K562 (cell line): Measurements from ENCODE around the gene MCL1. TPM values are rescaled to one million over a fixed set of nuclear protein-coding genes. Genes with fewer than 3 reads are reported as not detected.

ENCODE experiments used
- RHOXF2B ChIP-seq: fragments of 250-450 bp; sonication (Bioruptor Pico); conservative IDR thresholded peaks from 2 replicates; pipeline ENCODE4 v1.5.1; 2021
- SAFB ChIP-seq: fragments of 200-400 bp; formaldehyde crosslinking; IDR thresholded peaks from 2 replicates; pipeline ENCODE4 v1.6.1; 2017; ENCODE audit warnings: low read depth, low read length, borderline replicate concordance
- SMARCA4 ChIP-seq: fragments of 450-650 bp; IDR thresholded peaks from 2 replicates; pipeline ENCODE4 v1.6.1; 2016
- ZFX ChIP-seq: sonication (generic); formaldehyde crosslinking; IDR thresholded peaks from 2 replicates; pipeline ENCODE4 v1.8.0; 2022; ENCODE audit warnings: mild to moderate bottlenecking, missing genetic modification reagents, moderate library complexity
- polyA plus RNA-seq, 8 experiments: library from polyadenylated mRNA; depleted of rRNA in 4 of 8; stranded (reverse) in 5 of 8; unstranded in 3 of 8; fragments of >200 nt; fragmentation: Nextera tagmentation in 2 of 8; fragmentation: Illumina TruSeq in 1 of 8; extraction: Ambion mirVana in 2 of 8; extraction: Trizol in 1 of 8; gene quantifications; 2 replicates each; pipeline versions ENCODE4 v1.2.1 to v1.2.3, GENCODE V29; 2011 to 2014; ENCODE audit warnings: inconsistent platforms in 1 of 8, missing spikeins in 1 of 8
- total RNA-seq, 7 experiments: library from RNA; depleted of rRNA in 6 of 7; stranded (reverse); fragments of >200 nt in 6 of 7; fragmentation: Illumina TruSeq in 2 of 7; extraction: Trizol in 2 of 7; gene quantifications; 2 replicates each; pipeline versions ENCODE4 v1.2.1 to v1.2.3, GENCODE V29; 2011 to 2021; ENCODE audit warnings: low replicate concordance in 1 of 7
- TF ChIP-seq, protein P1 (sequence below), 2 experiments: fragments of 450-650 bp; formaldehyde crosslinking in 1 of 2; IDR thresholded peaks; 2 replicates each; pipeline versions ENCODE4 v1.4.0 to v1.6.1; 2014 to 2020; ENCODE audit warnings: mild to moderate bottlenecking in 2 of 2, borderline replicate concordance in 1 of 2, low read depth in 1 of 2
- TF ChIP-seq, protein P2 (sequence below): IDR thresholded peaks from 2 replicates; pipeline ENCODE4 v1.6.1; 2011; ENCODE audit warnings: borderline replicate concordance, low read depth, mild to moderate bottlenecking, moderate library complexity, low read length; ENCODE audit not compliant: insufficient read depth, poor library complexity, severe bottlenecking
- TF ChIP-seq, protein P3 (sequence below): fragments of 450-650 bp; IDR thresholded peaks from 2 replicates; pipeline ENCODE4 v1.6.1; 2017; ENCODE audit warnings: antibody characterized with exemption, mild to moderate bottlenecking

MCL1 gene
- total and polyA plus RNA-seq, 9 of the 15 experiments (the other 6 are each of a cell fraction or from before 2014, with no cell fraction given), result 27.1 to 224 (median 138) TPM

DNA sequence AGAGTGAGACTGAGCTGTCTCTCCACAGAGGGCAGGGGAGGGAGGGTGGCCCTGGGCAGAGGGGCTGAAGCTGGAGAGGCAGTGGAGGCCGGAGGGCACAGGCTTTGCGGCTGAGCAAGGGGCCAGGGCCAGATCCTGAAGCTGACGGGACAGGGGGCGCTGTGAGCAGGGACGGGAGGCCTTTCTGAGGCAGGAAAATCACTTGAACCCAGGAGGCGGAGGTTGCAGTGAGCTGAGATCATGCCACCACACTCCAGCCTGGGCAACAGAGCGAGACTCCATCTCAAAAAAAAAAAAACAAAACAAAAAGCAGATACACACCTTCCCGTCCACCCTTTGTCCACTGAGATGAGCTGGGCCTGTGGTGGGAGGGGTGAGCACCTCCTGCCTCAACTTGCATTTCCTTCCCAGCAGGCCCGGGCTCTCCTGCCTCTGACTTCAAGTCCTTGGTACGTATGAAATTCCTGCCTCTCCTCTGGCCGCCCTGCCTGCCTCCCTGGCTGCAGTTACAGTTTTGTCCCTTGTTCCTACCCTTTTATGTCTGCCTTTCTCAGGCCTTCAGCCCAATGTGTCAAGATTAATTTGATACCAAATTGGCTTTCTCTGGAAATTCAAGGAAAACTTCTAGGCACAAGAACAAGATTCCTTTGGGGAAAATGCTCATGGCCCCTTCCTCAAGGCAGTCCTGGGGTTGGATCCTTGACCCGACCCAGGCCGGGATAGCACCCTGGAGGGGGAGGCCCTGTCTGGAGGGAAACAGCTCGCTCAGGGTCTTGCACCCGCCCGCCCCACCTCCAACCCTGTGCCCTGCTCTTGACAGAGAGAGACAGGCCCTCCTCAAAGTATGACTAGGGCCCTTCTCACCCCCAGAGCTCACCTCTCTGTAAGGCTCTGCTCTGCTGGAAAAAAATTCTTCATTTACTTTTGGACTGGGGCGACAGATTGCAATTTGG, 41.4 kb downstream of the MCL1 start (continued):
- TF ChIP-seq, protein P1, sequence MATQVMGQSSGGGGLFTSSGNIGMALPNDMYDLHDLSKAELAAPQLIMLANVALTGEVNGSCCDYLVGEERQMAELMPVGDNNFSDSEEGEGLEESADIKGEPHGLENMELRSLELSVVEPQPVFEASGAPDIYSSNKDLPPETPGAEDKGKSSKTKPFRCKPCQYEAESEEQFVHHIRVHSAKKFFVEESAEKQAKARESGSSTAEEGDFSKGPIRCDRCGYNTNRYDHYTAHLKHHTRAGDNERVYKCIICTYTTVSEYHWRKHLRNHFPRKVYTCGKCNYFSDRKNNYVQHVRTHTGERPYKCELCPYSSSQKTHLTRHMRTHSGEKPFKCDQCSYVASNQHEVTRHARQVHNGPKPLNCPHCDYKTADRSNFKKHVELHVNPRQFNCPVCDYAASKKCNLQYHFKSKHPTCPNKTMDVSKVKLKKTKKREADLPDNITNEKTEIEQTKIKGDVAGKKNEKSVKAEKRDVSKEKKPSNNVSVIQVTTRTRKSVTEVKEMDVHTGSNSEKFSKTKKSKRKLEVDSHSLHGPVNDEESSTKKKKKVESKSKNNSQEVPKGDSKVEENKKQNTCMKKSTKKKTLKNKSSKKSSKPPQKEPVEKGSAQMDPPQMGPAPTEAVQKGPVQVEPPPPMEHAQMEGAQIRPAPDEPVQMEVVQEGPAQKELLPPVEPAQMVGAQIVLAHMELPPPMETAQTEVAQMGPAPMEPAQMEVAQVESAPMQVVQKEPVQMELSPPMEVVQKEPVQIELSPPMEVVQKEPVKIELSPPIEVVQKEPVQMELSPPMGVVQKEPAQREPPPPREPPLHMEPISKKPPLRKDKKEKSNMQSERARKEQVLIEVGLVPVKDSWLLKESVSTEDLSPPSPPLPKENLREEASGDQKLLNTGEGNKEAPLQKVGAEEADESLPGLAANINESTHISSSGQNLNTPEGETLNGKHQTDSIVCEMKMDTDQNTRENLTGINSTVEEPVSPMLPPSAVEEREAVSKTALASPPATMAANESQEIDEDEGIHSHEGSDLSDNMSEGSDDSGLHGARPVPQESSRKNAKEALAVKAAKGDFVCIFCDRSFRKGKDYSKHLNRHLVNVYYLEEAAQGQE (IDR thresholded peaks at IDR 0.05; ENCODE audit: borderline replicate concordance), result no peak
- TF ChIP-seq, protein P1 (CRISPR knock-in tag; IDR thresholded peaks at IDR 0.05; ENCODE audit: low read depth), result no peak
- TF ChIP-seq SMARCA4, result 0 out of 2 replicates have a peak, but pooled peaks have one; percentile 11
- TF ChIP-seq, protein P2, sequence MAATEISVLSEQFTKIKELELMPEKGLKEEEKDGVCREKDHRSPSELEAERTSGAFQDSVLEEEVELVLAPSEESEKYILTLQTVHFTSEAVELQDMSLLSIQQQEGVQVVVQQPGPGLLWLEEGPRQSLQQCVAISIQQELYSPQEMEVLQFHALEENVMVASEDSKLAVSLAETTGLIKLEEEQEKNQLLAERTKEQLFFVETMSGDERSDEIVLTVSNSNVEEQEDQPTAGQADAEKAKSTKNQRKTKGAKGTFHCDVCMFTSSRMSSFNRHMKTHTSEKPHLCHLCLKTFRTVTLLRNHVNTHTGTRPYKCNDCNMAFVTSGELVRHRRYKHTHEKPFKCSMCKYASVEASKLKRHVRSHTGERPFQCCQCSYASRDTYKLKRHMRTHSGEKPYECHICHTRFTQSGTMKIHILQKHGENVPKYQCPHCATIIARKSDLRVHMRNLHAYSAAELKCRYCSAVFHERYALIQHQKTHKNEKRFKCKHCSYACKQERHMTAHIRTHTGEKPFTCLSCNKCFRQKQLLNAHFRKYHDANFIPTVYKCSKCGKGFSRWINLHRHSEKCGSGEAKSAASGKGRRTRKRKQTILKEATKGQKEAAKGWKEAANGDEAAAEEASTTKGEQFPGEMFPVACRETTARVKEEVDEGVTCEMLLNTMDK, result peak; percentile 28
- no peak for TF ChIP-seq RHOXF2B (CRISPR knock-in tag)
- TF ChIP-seq ZFX (CRISPR knock-in tag), result peak; percentile 36; the same call in 1 of the 2 replicates
- TF ChIP-seq, protein P3, sequence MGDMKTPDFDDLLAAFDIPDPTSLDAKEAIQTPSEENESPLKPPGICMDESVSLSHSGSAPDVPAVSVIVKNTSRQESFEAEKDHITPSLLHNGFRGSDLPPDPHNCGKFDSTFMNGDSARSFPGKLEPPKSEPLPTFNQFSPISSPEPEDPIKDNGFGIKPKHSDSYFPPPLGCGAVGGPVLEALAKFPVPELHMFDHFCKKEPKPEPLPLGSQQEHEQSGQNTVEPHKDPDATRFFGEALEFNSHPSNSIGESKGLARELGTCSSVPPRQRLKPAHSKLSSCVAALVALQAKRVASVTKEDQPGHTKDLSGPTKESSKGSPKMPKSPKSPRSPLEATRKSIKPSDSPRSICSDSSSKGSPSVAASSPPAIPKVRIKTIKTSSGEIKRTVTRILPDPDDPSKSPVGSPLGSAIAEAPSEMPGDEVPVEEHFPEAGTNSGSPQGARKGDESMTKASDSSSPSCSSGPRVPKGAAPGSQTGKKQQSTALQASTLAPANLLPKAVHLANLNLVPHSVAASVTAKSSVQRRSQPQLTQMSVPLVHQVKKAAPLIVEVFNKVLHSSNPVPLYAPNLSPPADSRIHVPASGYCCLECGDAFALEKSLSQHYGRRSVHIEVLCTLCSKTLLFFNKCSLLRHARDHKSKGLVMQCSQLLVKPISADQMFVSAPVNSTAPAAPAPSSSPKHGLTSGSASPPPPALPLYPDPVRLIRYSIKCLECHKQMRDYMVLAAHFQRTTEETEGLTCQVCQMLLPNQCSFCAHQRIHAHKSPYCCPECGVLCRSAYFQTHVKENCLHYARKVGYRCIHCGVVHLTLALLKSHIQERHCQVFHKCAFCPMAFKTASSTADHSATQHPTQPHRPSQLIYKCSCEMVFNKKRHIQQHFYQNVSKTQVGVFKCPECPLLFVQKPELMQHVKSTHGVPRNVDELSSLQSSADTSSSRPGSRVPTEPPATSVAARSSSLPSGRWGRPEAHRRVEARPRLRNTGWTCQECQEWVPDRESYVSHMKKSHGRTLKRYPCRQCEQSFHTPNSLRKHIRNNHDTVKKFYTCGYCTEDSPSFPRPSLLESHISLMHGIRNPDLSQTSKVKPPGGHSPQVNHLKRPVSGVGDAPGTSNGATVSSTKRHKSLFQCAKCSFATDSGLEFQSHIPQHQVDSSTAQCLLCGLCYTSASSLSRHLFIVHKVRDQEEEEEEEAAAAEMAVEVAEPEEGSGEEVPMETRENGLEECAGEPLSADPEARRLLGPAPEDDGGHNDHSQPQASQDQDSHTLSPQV, result 0 out of 2 replicates have a peak, but pooled peaks have one; percentile 39
- no peak for TF ChIP-seq SAFB
